ENCODE results near the gene GSN. TPM values are rescaled to one million over a fixed set of nuclear protein-coding genes. Genes with fewer than 3 reads are reported as not detected.

GSN gene
- polyA plus RNA-seq, 3 donors, result 67.4 to 187 (median 95.8) TPM

- intact Hi-C loops (cut with micrococcal nuclease), result loop anchor here in 1 of 2 donors (10.0 kb wide), 1 partner anchor 45 kb away; no protein-coding TSS in a partner anchor
- Histone ChIP-seq H3K4me3 (replicated peaks in 1 of 3; ENCODE audit: low read depth in 2 of 3, low read length in 3 of 3) (no peak overlapping the region), H3K9me3 (replicated peaks in 1 of 2; ENCODE audit: control insufficient read depth in 1 of 2, insufficient read depth in 1 of 2, low read length in 2 of 2) (no peaks in the 10 kb centered on the region), H2AFZ (ENCODE audit: insufficient read depth, low read depth, low read length, poor library complexity, severe bottlenecking) (no peak overlapping the region), H3K4me2 (replicated peaks; ENCODE audit: extremely low read depth, low read length, poor library complexity, severe bottlenecking) (no peak overlapping the region), H3K79me2 (ENCODE audit: insufficient read depth, low read length) (no peaks in the 10 kb centered on the region), H3K9ac (ENCODE audit: insufficient read depth, low read length, poor library complexity, severe bottlenecking) (no peak overlapping the region), H3K27me3 (ENCODE audit: control insufficient read depth in 2 of 2, insufficient read depth in 2 of 2, low read length in 2 of 2) (no peaks in the 10 kb centered on the region), H3K36me3 (replicated peaks in 1 of 2; ENCODE audit: control insufficient read depth in 1 of 2, insufficient read depth in 2 of 2, low read length in 2 of 2) (no peaks in the 10 kb centered on the region), H3K4me1 (ENCODE audit: control insufficient read depth in 1 of 2, insufficient read depth in 2 of 2, low read length in 2 of 2) (peaks cover 12 to 15% of the 10 kb centered on the region in 2 donors), H4K20me1 (ENCODE audit: insufficient read depth, low read length) (no peaks in the 10 kb centered on the region), H3K27ac (ENCODE audit: low read depth in 1 of 2, low read length in 2 of 2) (no peak overlapping the region)
- TF ChIP-seq CTCF (IDR thresholded peaks at IDR 0.05), result no peak
- H3K9me3 Mint-ChIP-seq, result peaks cover 0 to 2% (median 0%) of the 10 kb centered on the region in 7 donors
- no peak for DNase-seq
- WGBS (ENCODE audit: insufficient coverage), result 88% methylated on average over 3 of the region's 5 CpGs
- H3K27ac Mint-ChIP-seq, result peak overlapping the region in 1 of 7 donors; percentile 14
- H3K27me3 Mint-ChIP-seq (ENCODE audit: low read depth in 3 of 3), result peaks cover 3 to 5% (median 3%) of the 10 kb centered on the region in 3 donors
- H3K4me1 Mint-ChIP-seq, result peaks cover 33% of the 10 kb centered on the region
- peaks cover 0 to 2% of the 10 kb centered on the region in 2 donors for H3K36me3 Mint-ChIP-seq
- H3K4me3 Mint-ChIP-seq, result peak overlapping the region in 1 of 2 donors; percentile 7
Measured at GRCh38 chr9:121259935-121260334, 8.0 kb upstream of the GSN start.

GRCh38 chr9:121260457-121261106 is 7.4 kb upstream of the GSN start:
- H3K4me1 ChIP-seq (ENCODE audit: control insufficient read depth in 1 of 2, insufficient read depth in 2 of 2, low read length in 2 of 2), result peaks cover 12 to 15% of the 10 kb centered on the region in 2 donors
- H3K27me3 ChIP-seq (ENCODE audit: control insufficient read depth in 2 of 2, insufficient read depth in 2 of 2, low read length in 2 of 2), result no peaks in the 10 kb centered on the region
- no peak overlapping the region for H3K4me3 ChIP-seq (replicated peaks in 1 of 3; ENCODE audit: low read depth in 2 of 3, low read length in 3 of 3)
- H3K4me2 ChIP-seq (replicated peaks; ENCODE audit: extremely low read depth, low read length, poor library complexity, severe bottlenecking), result no peak overlapping the region
- Mint-ChIP-seq H3K4me1 (peaks cover 31% of the 10 kb centered on the region), H3K36me3 (peaks cover 3 to 4% of the 10 kb centered on the region in 2 donors), H3K27ac (no peak overlapping the region), H3K27me3 (ENCODE audit: low read depth in 3 of 3) (peaks cover 3 to 5% (median 3%) of the 10 kb centered on the region in 3 donors), H3K4me3 (peak overlapping the region in 1 of 2 donors; percentile 7), H3K9me3 (peaks cover 0 to 2% (median 0%) of the 10 kb centered on the region in 7 donors)
- no peak for TF ChIP-seq CTCF (IDR thresholded peaks at IDR 0.05)
- no peak overlapping the region for H3K9ac ChIP-seq (ENCODE audit: insufficient read depth, low read length, poor library complexity, severe bottlenecking)
- H3K79me2 ChIP-seq (ENCODE audit: insufficient read depth, low read length), result no peaks in the 10 kb centered on the region
- 67% methylated on average over 4 of the region's 6 CpGs for whole genome bisulfite sequencing (ENCODE audit: insufficient coverage)
- intact Hi-C loops (cut with micrococcal nuclease), result loop anchor here in 1 of 2 donors (10.0 kb wide), 1 partner anchor 46 kb away; no protein-coding TSS in a partner anchor
- no peak for DNase-seq
- no peaks in the 10 kb centered on the region for H3K9me3 ChIP-seq (replicated peaks in 1 of 2; ENCODE audit: control insufficient read depth in 1 of 2, insufficient read depth in 1 of 2, low read length in 2 of 2)
- no peaks in the 10 kb centered on the region for H3K36me3 ChIP-seq (replicated peaks in 1 of 2; ENCODE audit: control insufficient read depth in 1 of 2, insufficient read depth in 2 of 2, low read length in 2 of 2)
- no peak overlapping the region for H3K27ac ChIP-seq (ENCODE audit: low read depth in 1 of 2, low read length in 2 of 2)
- H2AFZ ChIP-seq (ENCODE audit: insufficient read depth, low read depth, low read length, poor library complexity, severe bottlenecking), result no peak overlapping the region
- H4K20me1 ChIP-seq (ENCODE audit: insufficient read depth, low read length), result no peaks in the 10 kb centered on the region

Data from CD14-positive monocyte (primary cell).